ENCODE results near the gene PDCD1.

PDCD1 gene

DNA sequence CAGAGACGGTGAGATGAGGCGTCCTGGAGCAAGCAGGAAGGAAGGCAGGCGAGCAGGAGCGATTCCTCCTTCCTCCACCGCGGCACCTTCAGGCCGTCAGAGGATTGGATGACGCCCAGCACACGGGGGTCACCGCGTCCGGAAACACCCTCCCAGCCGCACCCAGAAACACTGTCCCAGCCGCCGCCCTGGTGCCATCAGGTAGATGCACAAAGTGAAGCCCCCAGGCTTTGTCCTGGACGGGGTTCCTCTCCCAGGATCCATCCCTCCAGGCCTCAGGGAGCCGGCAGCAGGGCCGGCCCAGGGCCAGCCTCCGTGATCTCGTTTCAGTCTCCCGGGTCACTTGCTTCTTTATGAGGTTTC, 42.3 kb upstream of the PDCD1 start:
- Histone ChIP-seq H2AFZ (ENCODE audit: low read depth, low read length) (no peak overlapping the region), H3K9me3 (ENCODE audit: control insufficient read depth, low read length) (no peaks in the 10 kb centered on the region), H3K27me3 (ENCODE audit: control insufficient read depth in 1 of 2, insufficient read depth in 1 of 2, low read length in 2 of 2) (peaks cover 31 to 34% of the 10 kb centered on the region in 2 experiments), H2BK5ac (ENCODE audit: low read depth, low read length, poor library complexity, severe bottlenecking) (no peak overlapping the region), H2BK120ac (ENCODE audit: low read depth, low read length) (no peak overlapping the region), H3K4ac (ENCODE audit: low read depth in 1 of 2, low read length in 2 of 2) (no peak overlapping the region), H3K79me1 (replicated peaks; ENCODE audit: low read length, poor library complexity, severe bottlenecking) (no peaks in the 10 kb centered on the region), H2BK15ac (ENCODE audit: low read depth, poor library complexity, severe bottlenecking) (no peak overlapping the region), H3K14ac (ENCODE audit: low read length in 2 of 2) (no peak overlapping the region), H3K4me3 (ENCODE audit: insufficient read depth in 1 of 2, low read depth in 1 of 2, low read length in 2 of 2) (no peak overlapping the region), H4K8ac (ENCODE audit: low read length) (no peak overlapping the region), H3K18ac (ENCODE audit: low read depth in 1 of 2, low read length in 2 of 2) (no peak overlapping the region), H2BK12ac (ENCODE audit: low read length in 2 of 2) (no peak overlapping the region), H3K4me1 (ENCODE audit: control insufficient read depth, insufficient read depth, low read depth, low read length) (peaks cover 19% of the 10 kb centered on the region), H3K9ac (ENCODE audit: low read length) (no peak overlapping the region), H3K36me3 (ENCODE audit: control insufficient read depth in 1 of 2, insufficient read depth in 2 of 2, low read depth in 1 of 2, low read length in 2 of 2) (no peaks in the 10 kb centered on the region), H4K91ac (ENCODE audit: low read length) (peak overlapping the region; percentile 6), H3K4me2 (ENCODE audit: low read length, poor library complexity, severe bottlenecking) (no peak overlapping the region), H3K23ac (ENCODE audit: low read length in 2 of 2) (no peak overlapping the region), H3K27ac (ENCODE audit: low read length, poor library complexity, severe bottlenecking) (no peak overlapping the region), H2AK5ac (ENCODE audit: low read length, severe bottlenecking) (no peak overlapping the region)
- 92% methylated on average over 20 of the region's 21 CpGs for WGBS
- no peak for DNase-seq

DNA sequence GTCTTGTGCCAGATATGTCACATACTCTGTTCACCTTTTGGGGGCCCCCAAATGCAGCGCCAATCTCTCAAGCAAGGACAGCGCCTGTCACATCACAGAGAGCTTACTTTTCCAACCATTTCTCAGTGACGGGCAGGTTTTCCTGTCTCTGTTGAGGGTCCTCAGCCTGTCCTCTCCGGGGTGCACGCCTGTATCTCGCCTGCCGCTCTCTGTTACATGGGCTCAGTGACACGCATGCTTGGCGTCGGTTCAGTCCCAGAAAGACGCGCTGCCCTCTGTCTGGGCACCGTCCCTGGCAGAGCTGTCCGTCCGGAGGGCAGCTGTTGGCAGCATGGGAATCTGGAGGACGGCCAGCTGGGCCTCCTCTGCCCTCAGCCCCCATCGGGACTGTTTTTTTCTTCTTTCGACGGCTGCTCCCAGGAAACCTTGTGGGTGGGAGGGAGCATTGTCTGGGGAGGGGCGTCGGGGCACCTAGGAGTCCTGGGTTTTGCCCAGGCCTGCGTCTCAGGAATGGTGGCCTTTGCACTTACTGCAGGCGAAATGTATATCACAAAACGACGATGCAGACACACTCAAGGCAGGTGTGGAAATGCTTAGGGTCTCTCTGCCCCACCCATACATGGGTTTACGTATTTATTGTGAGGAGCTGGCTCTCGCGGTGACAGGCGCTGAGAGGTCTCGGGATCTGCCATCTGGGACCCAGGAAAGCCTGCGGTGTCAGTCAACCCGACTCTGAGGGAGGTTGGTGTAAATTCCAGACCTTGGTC, 41.7 kb upstream of the PDCD1 start:
- H4K8ac ChIP-seq (ENCODE audit: low read length): no peak overlapping the region
- H3K9ac ChIP-seq (ENCODE audit: low read length): no peak overlapping the region
- peak overlapping the region; percentile 6 for H4K91ac ChIP-seq (ENCODE audit: low read length)
- no peak overlapping the region for H2BK15ac ChIP-seq (ENCODE audit: low read depth, poor library complexity, severe bottlenecking)
- H2BK120ac ChIP-seq (ENCODE audit: low read depth, low read length): no peak overlapping the region
- H2AK5ac ChIP-seq (ENCODE audit: low read length, severe bottlenecking): no peak overlapping the region
- no peak overlapping the region for H3K4me2 ChIP-seq (ENCODE audit: low read length, poor library complexity, severe bottlenecking)
- H3K23ac ChIP-seq (ENCODE audit: low read length in 2 of 2): no peak overlapping the region
- H3K4ac ChIP-seq (ENCODE audit: low read depth in 1 of 2, low read length in 2 of 2): no peak overlapping the region
- no peak overlapping the region for H3K27ac ChIP-seq (ENCODE audit: low read length, poor library complexity, severe bottlenecking)
- H3K79me1 ChIP-seq (replicated peaks; ENCODE audit: low read length, poor library complexity, severe bottlenecking): no peaks in the 10 kb centered on the region
- no peak for DNase-seq
- no peak overlapping the region for H2BK5ac ChIP-seq (ENCODE audit: low read depth, low read length, poor library complexity, severe bottlenecking)
- H3K14ac ChIP-seq (ENCODE audit: low read length in 2 of 2): no peak overlapping the region
- WGBS: 92% methylated on average over 32 of the region's 32 CpGs
- H2AFZ ChIP-seq (ENCODE audit: low read depth, low read length): no peak overlapping the region
- H2BK12ac ChIP-seq (ENCODE audit: low read length in 2 of 2): no peak overlapping the region
- H3K4me1 ChIP-seq (ENCODE audit: control insufficient read depth, insufficient read depth, low read depth, low read length): peaks cover 19% of the 10 kb centered on the region
- no peak overlapping the region for H3K4me3 ChIP-seq (ENCODE audit: insufficient read depth in 1 of 2, low read depth in 1 of 2, low read length in 2 of 2)
- H3K18ac ChIP-seq (ENCODE audit: low read depth in 1 of 2, low read length in 2 of 2): no peak overlapping the region
- no peaks in the 10 kb centered on the region for H3K36me3 ChIP-seq (ENCODE audit: control insufficient read depth in 1 of 2, insufficient read depth in 2 of 2, low read depth in 1 of 2, low read length in 2 of 2)
- H3K9me3 ChIP-seq (ENCODE audit: control insufficient read depth, low read length): no peaks in the 10 kb centered on the region
- peaks cover 31 to 34% of the 10 kb centered on the region in 2 experiments for H3K27me3 ChIP-seq (ENCODE audit: control insufficient read depth in 1 of 2, insufficient read depth in 1 of 2, low read length in 2 of 2)

DNA sequence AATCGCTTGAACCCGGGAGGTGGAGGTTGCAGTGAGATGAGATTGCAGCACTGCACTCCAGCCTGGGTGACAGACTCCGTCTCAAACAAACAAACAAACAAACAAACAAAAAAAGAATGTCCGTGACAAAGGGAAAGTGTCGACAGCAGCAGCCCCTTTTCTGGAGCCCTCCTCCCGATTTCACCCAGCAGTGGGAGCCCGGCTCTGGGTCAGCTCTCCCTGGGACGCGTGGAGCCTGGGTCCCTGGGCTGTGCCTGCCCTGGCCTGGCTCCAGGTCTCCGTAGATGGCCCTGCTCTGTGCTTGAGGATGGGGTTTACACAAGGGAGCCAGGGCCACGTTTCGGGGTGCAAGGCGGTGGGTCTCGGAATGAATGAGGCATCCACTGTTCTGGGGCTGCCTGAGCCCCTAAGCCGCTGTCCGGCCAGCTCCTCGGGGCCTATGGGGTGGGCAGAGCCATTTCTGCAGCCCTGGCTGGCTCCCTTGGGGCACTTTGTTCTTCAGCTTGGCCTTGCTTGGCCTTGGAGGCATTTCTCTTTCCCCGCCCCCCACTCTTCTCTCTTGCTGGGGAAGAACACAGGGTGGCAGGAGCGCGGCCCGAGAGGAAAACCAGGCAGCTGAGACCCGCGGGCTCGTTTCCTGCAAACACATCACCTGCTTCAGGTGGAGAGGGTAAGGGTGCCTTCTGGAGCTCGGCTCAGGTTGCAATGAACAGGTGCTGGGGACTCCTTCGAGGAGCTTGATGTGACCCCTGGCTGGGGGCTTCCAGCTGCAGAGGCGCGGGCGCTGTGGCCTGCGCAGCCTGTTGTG, 40.0 kb upstream of the PDCD1 start:
- Histone ChIP-seq H3K36me3 (ENCODE audit: control insufficient read depth in 1 of 2, insufficient read depth in 2 of 2, low read depth in 1 of 2, low read length in 2 of 2) (no peaks in the 10 kb centered on the region), H2AFZ (ENCODE audit: low read depth, low read length) (no peak overlapping the region), H4K8ac (ENCODE audit: low read length) (no peak overlapping the region), H3K14ac (ENCODE audit: low read length in 2 of 2) (no peak overlapping the region), H2BK15ac (ENCODE audit: low read depth, poor library complexity, severe bottlenecking) (no peak overlapping the region), H3K4me3 (ENCODE audit: insufficient read depth in 1 of 2, low read depth in 1 of 2, low read length in 2 of 2) (no peak overlapping the region), H3K27ac (ENCODE audit: low read length, poor library complexity, severe bottlenecking) (no peak overlapping the region), H4K91ac (ENCODE audit: low read length) (no peak overlapping the region), H2AK5ac (ENCODE audit: low read length, severe bottlenecking) (no peak overlapping the region), H2BK5ac (ENCODE audit: low read depth, low read length, poor library complexity, severe bottlenecking) (no peak overlapping the region), H3K9me3 (ENCODE audit: control insufficient read depth, low read length) (no peaks in the 10 kb centered on the region), H3K27me3 (ENCODE audit: control insufficient read depth in 1 of 2, insufficient read depth in 1 of 2, low read length in 2 of 2) (peaks cover 31% of the 10 kb centered on the region in 2 experiments), H2BK120ac (ENCODE audit: low read depth, low read length) (no peak overlapping the region), H3K18ac (ENCODE audit: low read depth in 1 of 2, low read length in 2 of 2) (no peak overlapping the region), H3K79me1 (replicated peaks; ENCODE audit: low read length, poor library complexity, severe bottlenecking) (no peaks in the 10 kb centered on the region), H2BK12ac (ENCODE audit: low read length in 2 of 2) (no peak overlapping the region), H3K9ac (ENCODE audit: low read length) (no peak overlapping the region), H3K4ac (ENCODE audit: low read depth in 1 of 2, low read length in 2 of 2) (no peak overlapping the region), H3K23ac (ENCODE audit: low read length in 2 of 2) (no peak overlapping the region), H3K4me2 (ENCODE audit: low read length, poor library complexity, severe bottlenecking) (no peak overlapping the region), H3K4me1 (ENCODE audit: control insufficient read depth, insufficient read depth, low read depth, low read length) (peaks cover 19% of the 10 kb centered on the region)
- WGBS: 93% methylated on average over 29 of the region's 30 CpGs
- DNase-seq: no peak

DNA sequence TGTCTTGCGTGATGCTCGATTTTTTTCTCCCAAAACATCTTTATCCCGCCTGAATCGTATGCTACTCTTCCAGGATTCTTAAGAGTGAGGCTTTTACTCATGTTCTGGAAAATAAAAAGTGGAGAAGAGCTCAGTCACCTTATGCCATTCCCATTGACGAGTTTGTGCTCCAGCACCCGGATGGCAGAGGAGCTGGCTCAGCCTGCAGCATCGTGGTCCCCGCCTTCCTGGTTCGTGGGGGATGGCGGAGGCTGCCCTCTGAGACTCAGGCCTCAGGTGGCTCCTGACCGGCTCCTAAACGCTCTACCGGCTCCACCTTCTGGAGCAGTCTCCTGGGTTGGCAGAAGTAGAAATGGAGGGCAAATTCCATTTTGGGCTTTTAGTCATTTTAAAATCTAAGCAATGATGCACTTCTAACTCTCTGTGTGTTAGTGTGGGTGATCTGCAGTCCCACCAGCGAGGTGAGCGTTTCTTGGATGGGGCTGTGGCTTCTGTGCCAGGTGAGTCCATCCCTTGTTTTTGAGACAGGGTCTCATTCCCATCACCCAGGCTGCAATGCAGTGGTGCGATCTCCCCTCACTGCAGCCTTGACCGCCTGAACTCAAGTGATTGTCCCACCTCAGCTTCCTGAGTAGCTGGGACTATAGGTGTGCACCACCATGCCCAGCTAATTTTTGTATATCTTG, 38.7 kb upstream of the PDCD1 start:
- H3K4ac ChIP-seq (ENCODE audit: low read depth in 1 of 2, low read length in 2 of 2): no peak overlapping the region
- no peak overlapping the region for H3K4me3 ChIP-seq (ENCODE audit: insufficient read depth in 1 of 2, low read depth in 1 of 2, low read length in 2 of 2)
- no peak overlapping the region for H2BK15ac ChIP-seq (ENCODE audit: low read depth, poor library complexity, severe bottlenecking)
- DNase-seq: no peak
- H3K36me3 ChIP-seq (ENCODE audit: control insufficient read depth in 1 of 2, insufficient read depth in 2 of 2, low read depth in 1 of 2, low read length in 2 of 2): no peaks in the 10 kb centered on the region
- H2AFZ ChIP-seq (ENCODE audit: low read depth, low read length): no peak overlapping the region
- H3K27me3 ChIP-seq (ENCODE audit: control insufficient read depth in 1 of 2, insufficient read depth in 1 of 2, low read length in 2 of 2): peaks cover 26 to 27% of the 10 kb centered on the region in 2 experiments
- H3K23ac ChIP-seq (ENCODE audit: low read length in 2 of 2): no peak overlapping the region
- H3K9ac ChIP-seq (ENCODE audit: low read length): no peak overlapping the region
- H3K9me3 ChIP-seq (ENCODE audit: control insufficient read depth, low read length): no peaks in the 10 kb centered on the region
- 95% methylated on average over 17 of the region's 17 CpGs for WGBS
- H4K8ac ChIP-seq (ENCODE audit: low read length): no peak overlapping the region
- H3K4me1 ChIP-seq (ENCODE audit: control insufficient read depth, insufficient read depth, low read depth, low read length): peaks cover 18% of the 10 kb centered on the region
- H3K4me2 ChIP-seq (ENCODE audit: low read length, poor library complexity, severe bottlenecking): no peak overlapping the region
- no peak overlapping the region for H2BK5ac ChIP-seq (ENCODE audit: low read depth, low read length, poor library complexity, severe bottlenecking)
- no peak overlapping the region for H3K27ac ChIP-seq (ENCODE audit: low read length, poor library complexity, severe bottlenecking)
- no peak overlapping the region for H2BK12ac ChIP-seq (ENCODE audit: low read length in 2 of 2)
- no peak overlapping the region for H2AK5ac ChIP-seq (ENCODE audit: low read length, severe bottlenecking)
- no peak overlapping the region for H3K18ac ChIP-seq (ENCODE audit: low read depth in 1 of 2, low read length in 2 of 2)
- no peak overlapping the region for H4K91ac ChIP-seq (ENCODE audit: low read length)
- no peak overlapping the region for H2BK120ac ChIP-seq (ENCODE audit: low read depth, low read length)
- no peaks in the 10 kb centered on the region for H3K79me1 ChIP-seq (replicated peaks; ENCODE audit: low read length, poor library complexity, severe bottlenecking)
- no peak overlapping the region for H3K14ac ChIP-seq (ENCODE audit: low read length in 2 of 2)

Data from mesenchymal stem cell (in vitro differentiated cells and primary cell).